ENCODE measurements around the gene HSD3B7. TPM values are rescaled to one million over a fixed set of nuclear protein-coding genes. Genes with fewer than 3 reads are reported as not detected.

HSD3B7 gene
- total and polyA plus RNA-seq, 10 of the 15 experiments (the other 5 are each of a cell fraction or from before 2014, with no cell fraction given) = 0.18 to 1.8 (median 0.48) TPM; not detected in 1

- H3K4me1 ChIP-seq (ENCODE audit: control insufficient read depth, insufficient read depth, low read length) = peaks cover 9% of the 10 kb centered on the region
- FAIRE-seq = peak; percentile 98
- no peak overlapping the region for H3K9ac ChIP-seq (ENCODE audit: control insufficient read depth, insufficient read depth, low read length)
- SMC1A ChIA-PET (ENCODE audit: uncharacterized antibody, unreplicated experiment) = interaction anchor here (0.7 to 4.0 kb wide), 13 partner anchors 8 to 281 kb away, joined by 3 to 39 read pairs (median 5); partner anchors contain the start of gene CTF1
- 23% methylated on average over 15 of the region's 15 CpGs for WGBS (ENCODE audit: insufficient coverage, insufficient replicate concordance, low lambda C conversion rate, missing lambda C conversion rate)
- H3K4me2 ChIP-seq (ENCODE audit: control insufficient read depth, insufficient read depth) = peak overlapping the region; percentile 34
- CTCF ChIA-PET = interaction anchor here (0.7 to 5.0 kb wide), 39 partner anchors 8 to 514 kb away, joined by 3 to 60 read pairs (median 4); partner anchors contain the start of genes FBXL19 and SRCAP
- RAD21 ChIA-PET (ENCODE audit: unreplicated experiment) = interaction anchor here (0.7 to 4.2 kb wide), 13 partner anchors 9 to 245 kb away, joined by 3 to 34 read pairs (median 4); partner anchors contain the start of gene PHKG2
- H2AFZ ChIP-seq (ENCODE audit: control insufficient read depth, low read depth, low read length) = peak overlapping the region; percentile 49; the same call in 1 of the 2 replicates
- H3K27ac ChIP-seq (ENCODE audit: control insufficient read depth, insufficient read depth) = no peak overlapping the region
- H3K4me3 ChIP-seq = no peak overlapping the region
- DNase-seq (ENCODE audit: low read depth, low spot score) = no peak
- POLR2A ChIA-PET = interaction anchor here (0.6 to 3.2 kb wide), 5 partner anchors 8 to 194 kb away, joined by 3 to 8 read pairs (median 3); partner anchors contain the start of gene FBXL19
- no TSS peak for BruUV-seq (replicated peaks)
- H4K20me1 ChIP-seq (ENCODE audit: control insufficient read depth, insufficient read depth) = no peaks in the 10 kb centered on the region
- ATAC-seq = peak; percentile 99
- H3K79me2 ChIP-seq (ENCODE audit: control insufficient read depth, insufficient read depth, low read length) = no peaks in the 10 kb centered on the region
- no peaks in the 10 kb centered on the region for H3K27me3 ChIP-seq (replicated peaks in 1 of 2; ENCODE audit: control insufficient read depth in 2 of 2, insufficient read depth in 2 of 2, low read length in 1 of 2)
- peaks cover 0 to 7% of the 10 kb centered on the region in 2 experiments; a peak in 2 of 4 replicates for H3K36me3 ChIP-seq (ENCODE audit: control insufficient read depth in 2 of 2, insufficient read depth in 2 of 2, low read length in 1 of 2)
- no peaks in the 10 kb centered on the region for H3K9me3 ChIP-seq (replicated peaks; ENCODE audit: control insufficient read depth, insufficient read depth, low read length)
- in situ Hi-C loops (cut with MboI) = no loop called here
- intact Hi-C loops (cut with micrococcal nuclease; ENCODE audit: unreplicated experiment) = loop anchor here (1.0 kb wide), 1 partner anchor 98 kb away; no protein-coding TSS in a partner anchor
- TF ChIP-seq NFIC (IDR thresholded peaks at IDR 0.05; ENCODE audit: low read depth, low read length) (no peak), IRF3 (IDR thresholded peaks at IDR 0.05) (no peak), TCF12 (IDR thresholded peaks at IDR 0.05; ENCODE audit: low read depth, low read length) (no peak), CEBPB (IDR thresholded peaks at IDR 0.05; ENCODE audit: borderline replicate concordance in 1 of 2, low read depth in 2 of 2, low read length in 2 of 2) (no peak; a peak in 1 of 4 replicates), NFXL1 (IDR thresholded peaks at IDR 0.05; ENCODE audit: borderline replicate concordance) (no peak), E4F1 (IDR thresholded peaks at IDR 0.05; ENCODE audit: borderline replicate concordance, partially characterized antibody) (no peak), MTA3 (IDR thresholded peaks at IDR 0.05; ENCODE audit: borderline replicate concordance, low read length) (no peak), BCL3 (IDR thresholded peaks at IDR 0.05; ENCODE audit: borderline replicate concordance, insufficient read depth, low read depth, low read length, poor library complexity, severe bottlenecking) (no peak), SMAD5 (IDR thresholded peaks at IDR 0.05; ENCODE audit: low read depth) (no peak), HDAC2 (IDR thresholded peaks at IDR 0.05) (no peak), ESRRA (IDR thresholded peaks at IDR 0.05; ENCODE audit: low read length) (no peak), IKZF1 (conservative IDR thresholded peaks at IDR 0.05) (0 out of 2 replicates have a peak, but pooled peaks have one; percentile 18), NR2F1 (conservative IDR thresholded peaks at IDR 0.05) (peak; percentile 16; the same call in 1 of the 2 replicates), KAT2A (conservative IDR thresholded peaks at IDR 0.05; ENCODE audit: control insufficient read depth, low read depth, low read length) (no peak), TCF3 (IDR thresholded peaks at IDR 0.05; ENCODE audit: borderline replicate concordance, insufficient read depth, low read depth, low read length) (0 out of 2 replicates have a peak, but pooled peaks have one; percentile 27), CBFB (IDR thresholded peaks at IDR 0.05; ENCODE audit: low read depth) (no peak), WRNIP1 (IDR thresholded peaks at IDR 0.05; ENCODE audit: borderline replicate concordance, low read depth, low read length) (no peak)
These were observed 43.2 kb upstream of the HSD3B7 start for GRCh38 chr16:30941600-30942425.
